Measurements from ENCODE around the gene KCNQ1. TPM values are rescaled to one million over a fixed set of nuclear protein-coding genes. Genes with fewer than 3 reads are reported as not detected.

The KCNQ1 gene
- total RNA-seq, 3 donors from 2014 or later (not counting 1 experiment from before 2014, with no cell fraction given) = 1.9 to 7.8 (median 3.3) TPM

DNA sequence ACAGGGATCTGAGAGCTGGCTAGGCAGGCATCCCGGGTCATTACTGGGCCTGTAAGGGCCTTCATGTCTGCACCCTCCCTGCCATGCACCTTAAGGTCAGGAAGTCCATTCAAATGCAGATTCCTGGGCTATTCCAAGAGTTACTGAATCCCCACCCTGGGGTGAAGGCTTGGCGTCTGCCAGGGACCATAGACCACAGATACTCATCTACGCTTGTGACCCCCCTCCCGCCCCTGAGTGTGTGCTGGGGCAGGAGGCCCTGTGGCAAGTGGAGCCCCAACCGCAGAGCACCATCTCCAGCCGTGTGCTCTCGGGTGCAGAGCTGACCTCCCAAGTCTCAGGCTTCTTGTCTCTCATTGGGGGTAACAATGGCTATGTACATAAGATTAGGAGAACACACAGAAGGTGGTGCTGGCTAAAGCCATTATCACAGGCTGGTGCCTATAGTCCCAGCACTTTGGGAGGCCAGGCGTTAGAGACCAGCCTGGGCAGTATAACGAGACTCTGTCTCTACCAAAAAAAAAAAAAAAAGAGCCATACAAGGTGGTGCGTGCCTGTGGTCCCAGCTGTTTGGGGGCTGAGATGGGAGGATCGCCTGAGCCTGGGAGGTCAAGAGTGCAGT is 274.1 kb downstream of the KCNQ1 start:
- Histone ChIP-seq H3K36me3 (ENCODE audit: control insufficient read depth, insufficient read depth, low read length) (no peaks in the 10 kb centered on the region), H3K27me3 (ENCODE audit: control insufficient read depth, insufficient read depth, low read length) (no peaks in the 10 kb centered on the region), H3K4me1 (ENCODE audit: control insufficient read depth, insufficient read depth, low read length) (no peaks in the 10 kb centered on the region), H3K27ac (ENCODE audit: low read length) (no peak overlapping the region), H3K4me3 (ENCODE audit: low read length) (no peak overlapping the region), H3K9me3 (ENCODE audit: control insufficient read depth, insufficient read depth, low read length) (no peaks in the 10 kb centered on the region)
- no peak overlapping the region for H3K27ac Mint-ChIP-seq
- no peak for ATAC-seq
- TF ChIP-seq, protein P1, sequence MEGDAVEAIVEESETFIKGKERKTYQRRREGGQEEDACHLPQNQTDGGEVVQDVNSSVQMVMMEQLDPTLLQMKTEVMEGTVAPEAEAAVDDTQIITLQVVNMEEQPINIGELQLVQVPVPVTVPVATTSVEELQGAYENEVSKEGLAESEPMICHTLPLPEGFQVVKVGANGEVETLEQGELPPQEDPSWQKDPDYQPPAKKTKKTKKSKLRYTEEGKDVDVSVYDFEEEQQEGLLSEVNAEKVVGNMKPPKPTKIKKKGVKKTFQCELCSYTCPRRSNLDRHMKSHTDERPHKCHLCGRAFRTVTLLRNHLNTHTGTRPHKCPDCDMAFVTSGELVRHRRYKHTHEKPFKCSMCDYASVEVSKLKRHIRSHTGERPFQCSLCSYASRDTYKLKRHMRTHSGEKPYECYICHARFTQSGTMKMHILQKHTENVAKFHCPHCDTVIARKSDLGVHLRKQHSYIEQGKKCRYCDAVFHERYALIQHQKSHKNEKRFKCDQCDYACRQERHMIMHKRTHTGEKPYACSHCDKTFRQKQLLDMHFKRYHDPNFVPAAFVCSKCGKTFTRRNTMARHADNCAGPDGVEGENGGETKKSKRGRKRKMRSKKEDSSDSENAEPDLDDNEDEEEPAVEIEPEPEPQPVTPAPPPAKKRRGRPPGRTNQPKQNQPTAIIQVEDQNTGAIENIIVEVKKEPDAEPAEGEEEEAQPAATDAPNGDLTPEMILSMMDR (IDR thresholded peaks at IDR 0.05) = no peak
- WGBS (ENCODE audit: insufficient coverage) = 84% methylated on average over 10 of the region's 11 CpGs
- H3K36me3 Mint-ChIP-seq = no peaks in the 10 kb centered on the region
- intact Hi-C loops (cut with micrococcal nuclease) = no loop called here
- no peak overlapping the region for H3K4me3 Mint-ChIP-seq
- no peak for DNase-seq
- H3K27me3 Mint-ChIP-seq (ENCODE audit: low read depth in 2 of 2) = no peaks in the 10 kb centered on the region
- H3K4me1 Mint-ChIP-seq = no peaks in the 10 kb centered on the region
- H3K9me3 Mint-ChIP-seq = no peaks in the 10 kb centered on the region

DNA sequence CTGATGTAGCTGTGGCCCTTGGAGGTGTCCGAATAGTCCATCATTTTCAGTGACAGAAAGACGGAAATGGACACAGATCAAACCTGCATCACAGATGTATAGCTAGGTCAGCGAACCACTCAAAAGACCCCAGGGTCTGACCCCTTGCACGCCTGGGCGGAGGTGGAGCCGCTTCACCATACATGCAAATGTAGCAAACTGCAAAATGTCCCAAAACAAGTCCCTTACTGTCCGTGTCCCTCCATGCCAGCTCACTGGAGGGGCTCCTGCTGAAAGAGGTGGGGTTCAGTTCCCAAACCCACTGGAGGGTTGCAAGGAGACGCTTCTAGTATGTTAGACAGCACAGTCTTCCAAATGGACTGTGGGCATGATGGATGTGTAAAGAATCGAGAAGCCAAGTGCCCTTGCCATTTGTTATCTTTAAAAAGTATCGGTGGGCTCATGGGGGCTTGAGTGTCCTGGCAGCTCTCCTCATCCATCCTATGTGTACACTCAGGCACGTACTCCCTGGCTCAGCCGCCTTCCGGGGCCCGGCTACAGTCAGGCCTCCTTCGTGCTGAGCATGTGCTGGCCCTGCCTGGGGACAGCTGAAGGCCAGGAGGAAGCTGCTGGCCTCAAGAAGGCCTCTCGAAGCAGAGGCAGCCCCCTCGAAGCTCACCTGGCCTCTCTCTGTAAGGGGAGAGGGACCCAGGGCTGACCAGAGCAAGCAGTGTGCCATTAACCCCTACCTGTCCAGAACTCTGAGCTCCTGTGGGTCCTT is 275.2 kb downstream of the KCNQ1 start:
- TF ChIP-seq, protein P1 (IDR thresholded peaks at IDR 0.05) = no peak
- no peaks in the 10 kb centered on the region for H3K4me1 ChIP-seq (ENCODE audit: control insufficient read depth, insufficient read depth, low read length)
- H3K36me3 ChIP-seq (ENCODE audit: control insufficient read depth, insufficient read depth, low read length) = no peaks in the 10 kb centered on the region
- H3K27me3 Mint-ChIP-seq (ENCODE audit: low read depth in 2 of 2) = no peaks in the 10 kb centered on the region
- no peak overlapping the region for H3K27ac ChIP-seq (ENCODE audit: low read length)
- no peak overlapping the region for H3K4me3 Mint-ChIP-seq
- no peak overlapping the region for H3K27ac Mint-ChIP-seq
- H3K4me1 Mint-ChIP-seq = no peaks in the 10 kb centered on the region
- DNase-seq = no peak
- no peak overlapping the region for H3K4me3 ChIP-seq (ENCODE audit: low read length)
- ATAC-seq = no peak
- no peaks in the 10 kb centered on the region for H3K9me3 ChIP-seq (ENCODE audit: control insufficient read depth, insufficient read depth, low read length)
- intact Hi-C loops (cut with micrococcal nuclease) = no loop called here
- H3K27me3 ChIP-seq (ENCODE audit: control insufficient read depth, insufficient read depth, low read length) = no peaks in the 10 kb centered on the region
- no peaks in the 10 kb centered on the region for H3K9me3 Mint-ChIP-seq
- WGBS (ENCODE audit: insufficient coverage) = 77% methylated on average over 17 of the region's 17 CpGs
- H3K36me3 Mint-ChIP-seq = no peaks in the 10 kb centered on the region

DNA sequence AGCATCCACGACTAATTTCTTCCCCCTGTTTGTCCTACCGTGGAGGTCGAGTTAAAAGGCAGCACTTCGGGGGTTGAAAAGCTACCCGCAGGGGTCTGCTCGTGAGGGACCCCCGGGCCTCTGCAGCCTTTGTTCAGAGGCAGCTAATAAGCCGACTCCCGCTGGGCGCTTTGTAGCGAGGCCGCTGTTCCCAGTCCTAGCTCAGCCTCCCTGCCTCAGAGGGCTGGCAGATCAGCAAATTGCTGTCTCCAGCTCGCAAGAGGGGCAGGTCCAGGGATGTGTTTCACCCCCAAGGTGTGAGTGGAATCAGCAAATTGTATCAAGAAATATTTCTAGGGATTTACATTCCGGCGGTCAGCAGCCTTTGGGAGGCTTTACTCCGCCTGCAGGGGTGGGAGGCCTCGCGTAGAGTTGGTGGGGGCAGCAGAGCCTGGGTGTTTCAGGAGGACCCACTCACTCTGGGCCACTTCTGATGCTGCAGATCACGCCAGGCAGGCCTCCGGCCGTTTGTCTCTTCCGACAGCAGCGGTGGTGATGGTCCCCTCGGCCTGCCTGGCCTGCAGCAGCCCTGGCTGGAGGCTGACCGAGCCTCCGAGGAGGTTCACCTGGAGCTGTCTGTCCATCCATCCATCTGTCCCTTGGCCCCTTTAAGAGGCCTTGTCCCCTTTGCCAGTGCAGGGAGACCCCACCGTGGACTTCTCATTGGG is 276.6 kb downstream of the KCNQ1 start:
- H3K4me3 Mint-ChIP-seq = no peak overlapping the region
- Histone ChIP-seq H3K9me3 (ENCODE audit: control insufficient read depth, insufficient read depth, low read length) (no peaks in the 10 kb centered on the region), H3K4me1 (ENCODE audit: control insufficient read depth, insufficient read depth, low read length) (no peaks in the 10 kb centered on the region), H3K27ac (ENCODE audit: low read length) (no peak overlapping the region), H3K4me3 (ENCODE audit: low read length) (no peak overlapping the region), H3K27me3 (ENCODE audit: control insufficient read depth, insufficient read depth, low read length) (no peaks in the 10 kb centered on the region), H3K36me3 (ENCODE audit: control insufficient read depth, insufficient read depth, low read length) (no peaks in the 10 kb centered on the region)
- DNase-seq (no peak), ATAC-seq (no peak)
- H3K36me3 Mint-ChIP-seq = no peaks in the 10 kb centered on the region
- TF ChIP-seq, protein P1 (IDR thresholded peaks at IDR 0.05) = no peak
- intact Hi-C loops (cut with micrococcal nuclease) = no loop called here
- no peak overlapping the region for H3K27ac Mint-ChIP-seq
- 90% methylated on average over 27 of the region's 27 CpGs for whole genome bisulfite sequencing (ENCODE audit: insufficient coverage)
- no peaks in the 10 kb centered on the region for H3K4me1 Mint-ChIP-seq
- no peaks in the 10 kb centered on the region for H3K9me3 Mint-ChIP-seq
- H3K27me3 Mint-ChIP-seq (ENCODE audit: low read depth in 2 of 2) = no peaks in the 10 kb centered on the region
